ENCODE measurements around the gene HOXD8.

Gene HOXD8

DNA sequence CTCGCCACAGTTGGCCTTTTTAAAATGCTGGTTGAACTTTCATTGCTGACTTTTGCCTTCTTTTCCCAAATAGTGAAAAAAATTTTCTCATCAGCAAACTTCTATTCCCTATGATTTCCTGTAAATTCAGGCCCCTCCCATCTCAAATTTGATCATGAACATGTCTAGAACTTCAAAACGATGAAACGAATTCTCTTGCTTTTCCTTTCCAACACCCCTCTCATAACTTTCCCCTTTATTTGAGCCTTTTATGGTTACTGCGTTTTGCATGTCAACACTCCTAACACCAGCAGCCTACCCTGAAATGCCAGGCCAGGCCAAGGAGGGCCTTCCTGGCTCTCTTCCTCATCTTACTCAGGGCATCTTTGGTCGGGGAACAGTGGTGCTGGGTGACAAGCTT, 38.6 kb upstream of the HOXD8 start:
- TF ChIP-seq, protein P1, sequence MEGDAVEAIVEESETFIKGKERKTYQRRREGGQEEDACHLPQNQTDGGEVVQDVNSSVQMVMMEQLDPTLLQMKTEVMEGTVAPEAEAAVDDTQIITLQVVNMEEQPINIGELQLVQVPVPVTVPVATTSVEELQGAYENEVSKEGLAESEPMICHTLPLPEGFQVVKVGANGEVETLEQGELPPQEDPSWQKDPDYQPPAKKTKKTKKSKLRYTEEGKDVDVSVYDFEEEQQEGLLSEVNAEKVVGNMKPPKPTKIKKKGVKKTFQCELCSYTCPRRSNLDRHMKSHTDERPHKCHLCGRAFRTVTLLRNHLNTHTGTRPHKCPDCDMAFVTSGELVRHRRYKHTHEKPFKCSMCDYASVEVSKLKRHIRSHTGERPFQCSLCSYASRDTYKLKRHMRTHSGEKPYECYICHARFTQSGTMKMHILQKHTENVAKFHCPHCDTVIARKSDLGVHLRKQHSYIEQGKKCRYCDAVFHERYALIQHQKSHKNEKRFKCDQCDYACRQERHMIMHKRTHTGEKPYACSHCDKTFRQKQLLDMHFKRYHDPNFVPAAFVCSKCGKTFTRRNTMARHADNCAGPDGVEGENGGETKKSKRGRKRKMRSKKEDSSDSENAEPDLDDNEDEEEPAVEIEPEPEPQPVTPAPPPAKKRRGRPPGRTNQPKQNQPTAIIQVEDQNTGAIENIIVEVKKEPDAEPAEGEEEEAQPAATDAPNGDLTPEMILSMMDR (IDR thresholded peaks at IDR 0.05; ENCODE audit: control extremely low read depth, extremely low read depth, low read depth, missing control alignments): no peak
- ChIA-PET CTCF (interaction anchor here (1.4 kb wide), 1 partner anchor 403 kb away, joined by 4 read pairs; no protein-coding TSS in a partner anchor), POLR2A (no interaction called here)
- no peak for DNase-seq (ENCODE audit: extremely low spot score)

DNA sequence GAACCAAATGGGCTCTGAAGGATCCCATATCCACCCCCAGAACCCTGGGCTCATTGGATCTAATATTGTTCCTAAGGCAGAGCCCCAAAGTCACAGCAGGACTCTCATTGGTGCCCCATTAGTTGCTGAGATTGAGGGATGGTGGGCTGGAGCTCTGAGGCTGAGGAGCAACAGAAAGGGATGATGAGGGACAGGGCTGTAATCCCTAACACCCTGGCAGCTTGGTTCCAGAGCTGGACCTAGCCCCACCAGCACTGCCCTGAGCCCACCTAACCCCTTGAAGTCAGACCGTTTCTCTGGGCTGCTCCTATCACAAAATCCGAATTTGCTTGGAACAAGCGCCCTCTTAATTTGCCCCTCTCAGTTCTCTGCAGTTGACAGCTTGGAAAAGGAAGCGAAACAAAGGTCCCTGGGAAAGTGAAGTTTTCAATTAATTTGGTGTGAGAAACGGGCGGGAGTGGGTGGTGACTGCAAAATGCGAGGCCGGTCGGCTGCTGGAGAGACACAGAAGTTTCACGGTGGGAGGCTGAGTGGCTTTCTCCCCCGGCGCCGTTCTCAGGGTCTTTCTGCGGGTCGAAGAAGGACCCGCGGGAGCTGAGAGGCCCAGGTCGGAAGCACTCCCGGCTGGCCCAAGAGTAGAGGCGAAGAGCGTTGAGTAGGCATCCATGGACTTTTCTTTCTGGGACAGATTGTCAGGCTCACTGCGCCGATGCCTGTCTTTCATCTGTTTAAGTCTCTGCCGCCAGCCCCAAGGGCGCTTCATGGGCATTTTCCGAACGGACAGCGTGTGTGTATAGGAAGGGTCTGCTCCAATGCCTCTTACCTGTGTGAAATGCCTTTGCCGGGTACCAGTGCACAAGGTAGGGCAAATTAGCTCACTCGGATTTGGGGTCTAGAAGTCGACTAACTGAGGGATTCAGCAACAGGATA, 37.9 kb upstream of the HOXD8 start:
- CTCF ChIA-PET: interaction anchor here (1.4 kb wide), 1 partner anchor 404 kb away, joined by 4 read pairs; no protein-coding TSS in a partner anchor
- no peak for DNase-seq (ENCODE audit: extremely low spot score)
- POLR2A ChIA-PET: no interaction called here
- TF ChIP-seq, protein P1 (IDR thresholded peaks at IDR 0.05; ENCODE audit: control extremely low read depth, extremely low read depth, low read depth, missing control alignments): no peak

DNA sequence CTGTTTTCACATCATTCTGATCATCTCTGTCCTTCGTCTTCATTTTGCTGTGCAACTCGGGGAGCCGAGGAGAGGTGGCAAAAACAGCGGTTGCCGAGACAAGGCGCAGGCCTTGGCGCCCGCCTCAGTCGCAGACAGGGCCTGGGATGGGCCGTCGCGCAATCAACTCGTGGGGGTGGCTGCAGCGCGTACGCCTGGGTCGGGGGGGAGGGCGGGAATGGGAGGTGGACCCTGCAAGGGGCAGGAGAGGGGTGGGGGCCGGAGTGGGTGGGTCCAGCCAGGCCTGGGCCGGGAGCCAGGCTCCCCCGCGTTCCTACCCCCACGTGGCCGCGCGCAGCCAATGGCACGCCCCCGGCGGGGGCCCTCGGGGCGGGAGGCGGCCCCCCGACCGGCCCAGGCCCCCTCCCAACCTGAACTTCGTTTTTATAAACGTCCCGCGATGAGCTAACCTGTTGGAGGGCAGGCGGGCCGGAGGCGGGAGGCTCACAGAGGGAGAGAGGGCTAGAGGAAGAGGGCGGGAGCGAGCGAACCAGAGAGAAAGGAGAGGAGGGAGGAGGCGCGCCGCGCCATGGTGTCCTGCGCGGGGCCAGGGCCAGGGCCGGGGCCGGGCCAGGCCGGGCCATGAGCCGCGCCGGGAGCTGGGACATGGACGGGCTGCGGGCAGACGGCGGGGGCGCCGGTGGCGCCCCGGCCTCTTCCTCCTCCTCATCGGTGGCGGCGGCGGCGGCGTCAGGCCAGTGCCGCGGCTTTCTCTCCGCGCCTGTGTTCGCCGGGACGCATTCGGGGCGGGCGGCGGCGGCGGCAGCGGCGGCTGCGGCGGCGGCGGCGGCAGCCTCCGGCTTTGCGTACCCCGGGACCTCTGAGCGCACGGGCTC, 37.0 kb upstream of the HOXD8 start, which contains the start of gene HOXD13:
Gene HOXD13 (plus strand): TSS at position 452 of the 875 bp plus-strand sequence. CDS start 170 bp downstream, at position 622.
- ChIA-PET CTCF (interaction anchor here (0.6 to 1.4 kb wide), 2 partner anchors 9 to 404 kb away, joined by 3 to 4 read pairs; partner anchors contain the start of gene EVX2), POLR2A (no interaction called here)
- TF ChIP-seq, protein P1 (IDR thresholded peaks at IDR 0.05; ENCODE audit: control extremely low read depth, extremely low read depth, low read depth, missing control alignments): no peak
- no peak for DNase-seq (ENCODE audit: extremely low spot score)

DNA sequence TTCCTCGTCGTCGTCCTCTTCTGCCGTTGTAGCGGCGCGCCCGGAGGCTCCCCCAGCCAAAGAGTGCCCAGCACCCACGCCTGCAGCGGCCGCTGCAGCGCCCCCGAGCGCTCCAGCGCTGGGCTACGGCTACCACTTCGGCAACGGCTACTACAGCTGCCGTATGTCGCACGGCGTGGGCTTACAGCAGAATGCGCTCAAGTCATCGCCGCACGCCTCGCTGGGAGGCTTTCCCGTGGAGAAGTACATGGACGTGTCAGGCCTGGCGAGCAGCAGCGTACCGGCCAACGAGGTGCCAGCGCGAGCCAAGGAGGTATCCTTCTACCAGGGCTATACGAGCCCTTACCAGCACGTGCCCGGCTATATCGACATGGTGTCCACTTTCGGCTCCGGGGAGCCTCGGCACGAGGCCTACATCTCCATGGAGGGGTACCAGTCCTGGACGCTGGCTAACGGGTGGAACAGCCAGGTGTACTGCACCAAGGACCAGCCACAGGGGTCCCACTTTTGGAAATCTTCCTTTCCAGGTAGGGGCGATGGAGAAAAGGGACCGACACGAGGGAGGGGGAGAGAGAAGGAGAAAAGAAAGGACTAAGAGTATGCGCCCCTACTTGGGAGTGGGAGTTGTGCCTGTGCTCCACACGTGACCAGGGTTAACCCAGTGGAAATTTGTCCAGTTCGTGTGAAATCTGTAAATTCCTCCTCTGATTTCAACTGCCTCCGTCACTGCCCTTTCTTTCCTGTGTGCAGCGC, 36.2 kb upstream of the HOXD8 start:
- no peak for DNase-seq (ENCODE audit: extremely low spot score)
- POLR2A ChIA-PET: no interaction called here
- CTCF ChIA-PET: interaction anchor here (0.6 to 6.0 kb wide), 4 partner anchors 10 to 405 kb away, joined by 3 to 96 read pairs (median 10); partner anchors contain the start of gene EVX2
- TF ChIP-seq, protein P1 (IDR thresholded peaks at IDR 0.05; ENCODE audit: control extremely low read depth, extremely low read depth, low read depth, missing control alignments): no peak

DNA sequence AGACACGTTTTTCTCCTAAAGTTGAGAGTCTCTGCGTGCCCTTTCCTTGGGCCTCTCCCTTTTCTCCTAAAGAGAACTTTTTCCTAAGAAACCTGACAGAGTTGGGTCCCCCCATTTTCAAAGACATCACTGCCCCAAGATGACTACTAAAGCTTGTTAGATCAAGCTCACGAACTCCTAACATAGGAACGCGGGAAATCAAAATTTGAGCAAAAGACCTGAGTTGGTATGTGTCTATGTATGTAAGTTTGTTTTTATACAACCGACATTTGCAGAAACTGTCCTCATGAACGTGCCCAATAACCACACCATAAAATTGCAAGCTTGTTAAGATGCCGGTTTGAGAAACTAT, 35.6 kb upstream of the HOXD8 start:
- POLR2A ChIA-PET: no interaction called here
- CTCF ChIA-PET: interaction anchor here (1.3 to 6.0 kb wide), 3 partner anchors 17 to 405 kb away, joined by 3 to 96 read pairs (median 18); no protein-coding TSS in a partner anchor
- TF ChIP-seq, protein P1 (IDR thresholded peaks at IDR 0.05; ENCODE audit: control extremely low read depth, extremely low read depth, low read depth, missing control alignments): no peak
- DNase-seq (ENCODE audit: extremely low spot score): no peak

Measured in GM10248 (cell line).